K562 (cell line): Measurements from ENCODE around the gene CCDC28A. TPM values are rescaled to one million over a fixed set of nuclear protein-coding genes. Genes with fewer than 3 reads are reported as not detected.

ENCODE experiments used
- ATAC-seq: fragments of 200-7000 bp; cut with Tn5 transposase; 3 replicates; pipeline ENCODE4 v1.9.1; 2020; ENCODE audit warnings: moderate library complexity
- BruUV-seq: library from RNA; stranded (reverse); fragments of 400-500 nt; replicated peaks from 2 replicates; lab custom pipeline; 2021; lab: Mats Ljungman, UMichigan
- CTCF ChIA-PET: fragments of 300-600 bp; formaldehyde crosslinking; extraction: SDS; loops from one replicate; lab custom pipeline; 2021; ENCODE audit warnings: low intra/inter-chr PET ratio; lab: Yijun Ruan, JAX
- POLR2A ChIA-PET: fragments of 300-600, 350-650 bp; sonication (Branson Sonifier 250); formaldehyde crosslinking; extraction: SDS; loops from one replicate; lab custom pipeline; 2021; ENCODE audit warnings: antibody characterized with exemption, inconsistent platforms; lab: Yijun Ruan, JAX
- DNase-seq, 4 experiments: peaks; one replicate each; pipeline versions ENCODE4 v3.0.0 to v3.0.0-alpha.2; 2011 to 2018; ENCODE audit warnings: low spot score in 3 of 4, mixed read lengths in 3 of 4; ENCODE audit errors: extremely low read depth in 1 of 4
- FAIRE-seq: peaks from 2 replicates; lab custom pipeline; 2011; peaks lifted over from hg19 to GRCh38; lab: Jason Lieb, UNC
- H2AFZ ChIP-seq: 2 replicates; pipeline ENCODE4 v1.6.0; 2011; ENCODE audit warnings: low read depth, low read length, control low read depth, inconsistent platforms
- H3K27ac ChIP-seq: fragments of 200-600 bp; 3 replicates; pipeline ENCODE4 v1.8.0; 2011; ENCODE audit warnings: low read depth, mild to moderate bottlenecking, control low read depth, inconsistent platforms, low read length, moderate library complexity, mixed read lengths; ENCODE audit errors: extremely low read depth
- H3K27me3 ChIP-seq, 2 experiments: fragments of 300-600 bp in 1 of 2; 2 replicates in 1 of 2; 3 replicates in 1 of 2; pipeline versions ENCODE4 v1.6.0 to v1.8.0; 2011; ENCODE audit warnings: inconsistent platforms in 2 of 2, low read length in 2 of 2, mild to moderate bottlenecking in 1 of 2, mixed read lengths in 1 of 2, moderate library complexity in 1 of 2; ENCODE audit not compliant: control insufficient read depth in 2 of 2, insufficient read depth in 2 of 2
- H3K36me3 ChIP-seq: fragments of 300-600 bp; 3 replicates; pipeline ENCODE4 v1.8.0; 2011; ENCODE audit warnings: mild to moderate bottlenecking, low read length, inconsistent platforms; ENCODE audit not compliant: control insufficient read depth, insufficient read depth
- H3K4me1 ChIP-seq, 2 experiments: fragments of 200-600 bp in 1 of 2; replicated peaks in 1 of 2; 2 replicates in 1 of 2; 3 replicates in 1 of 2; pipeline versions ENCODE4 v1.5.1 to v1.8.0; 2011; ENCODE audit warnings: inconsistent platforms in 2 of 2, low read length in 2 of 2, mild to moderate bottlenecking in 1 of 2, mixed read lengths in 1 of 2, moderate library complexity in 1 of 2; ENCODE audit not compliant: control insufficient read depth in 2 of 2, insufficient read depth in 2 of 2
- H3K4me2 ChIP-seq: 2 replicates; pipeline ENCODE4 v1.6.1; 2011; ENCODE audit warnings: low read length, control low read depth, inconsistent platforms, mixed read lengths; ENCODE audit not compliant: insufficient read depth
- H3K4me3 ChIP-seq: fragments of 200-600 bp; sonication (generic), shearing (Covaris generic); 2 replicates; pipeline ENCODE4 v1.5.1; 2016; ENCODE audit warnings: control low read depth, inconsistent platforms
- H3K79me2 ChIP-seq: fragments of 200-600 bp; 3 replicates; pipeline ENCODE4 v1.8.0; 2011; ENCODE audit warnings: low read length, inconsistent platforms; ENCODE audit not compliant: control insufficient read depth, insufficient read depth
- H3K9ac ChIP-seq, 2 experiments: 2 replicates each; pipeline versions ENCODE4 v1.6.0 to v1.6.1; 2011; ENCODE audit warnings: low read depth in 2 of 2, low read length in 2 of 2, control low read depth in 1 of 2, inconsistent platforms in 1 of 2, mild to moderate bottlenecking in 1 of 2, mixed read lengths in 1 of 2; ENCODE audit not compliant: insufficient read depth in 1 of 2
- H3K9me1 ChIP-seq: one replicate; pipeline ENCODE4 v1.6.0; 2011; ENCODE audit warnings: inconsistent platforms, mild to moderate bottlenecking, low read length, moderate library complexity; ENCODE audit not compliant: control insufficient read depth, insufficient read depth
- H3K9me3 ChIP-seq: replicated peaks from 2 replicates; pipeline ENCODE4 v1.5.1; 2011; ENCODE audit warnings: low read depth, low read length, inconsistent platforms; ENCODE audit not compliant: control insufficient read depth, insufficient read depth
- H4K20me1 ChIP-seq: replicated peaks from 2 replicates; pipeline ENCODE4 v1.6.1; 2011; ENCODE audit warnings: low read length, inconsistent platforms, mixed read lengths; ENCODE audit not compliant: control insufficient read depth, insufficient read depth
- HDGF ChIP-seq: fragments of 450-650 bp; IDR thresholded peaks from 2 replicates; pipeline ENCODE4 v1.6.1; 2016
- JUN ChIP-seq, 2 experiments: sonication (generic) in 1 of 2; formaldehyde crosslinking in 1 of 2; IDR thresholded peaks; 2 replicates each; pipeline versions ENCODE4 v1.6.1 to v1.8.0; 2012 to 2022; ENCODE audit warnings: borderline replicate concordance in 2 of 2, mild to moderate bottlenecking in 2 of 2, improper control_type of control experiment in 1 of 2, low read depth in 1 of 2, low read length in 1 of 2, missing genetic modification reagents in 1 of 2
- NR0B1 ChIP-seq: fragments of 450-650 bp; IDR thresholded peaks from one replicate; pipeline ENCODE4 v1.6.1; 2018; ENCODE audit warnings: mild to moderate bottlenecking, moderate library complexity; ENCODE audit not compliant: partially characterized antibody
- PHB ChIP-seq: fragments of 250-450 bp; sonication (Bioruptor Pico); IDR thresholded peaks from 2 replicates; pipeline ENCODE4 v1.5.0; 2021
- SMAD3 ChIP-seq: fragments of 450-650 bp; formaldehyde crosslinking; conservative IDR thresholded peaks from 2 replicates; pipeline ENCODE4 v1.4.0; 2020; ENCODE audit warnings: mild to moderate bottlenecking
- XRCC5 ChIP-seq: fragments of 200-400 bp; formaldehyde crosslinking; IDR thresholded peaks from 2 replicates; pipeline ENCODE4 v1.6.1; 2017; ENCODE audit warnings: low read depth, mild to moderate bottlenecking, low read length
- ZBTB1 ChIP-seq: sonication (generic); formaldehyde crosslinking; IDR thresholded peaks from 2 replicates; pipeline ENCODE4 v1.8.1; 2023; ENCODE audit warnings: missing genetic modification reagents, low read depth, mild to moderate bottlenecking, borderline replicate concordance
- ZBTB43 ChIP-seq: sonication (generic); formaldehyde crosslinking; IDR thresholded peaks from 2 replicates; pipeline ENCODE4 v1.8.0; 2023; ENCODE audit warnings: mild to moderate bottlenecking, missing genetic modification reagents
- ZNF232 ChIP-seq: sonication (generic); formaldehyde crosslinking; IDR thresholded peaks from 2 replicates; pipeline ENCODE4 v1.8.0; 2022; ENCODE audit warnings: mild to moderate bottlenecking, missing genetic modification reagents
- ZNF384 ChIP-seq: IDR thresholded peaks from 2 replicates; pipeline ENCODE4 v1.6.1; 2012; ENCODE audit warnings: low read depth, low read length, improper control_type of control experiment
- ZNF764 ChIP-seq: fragments of 250-450 bp; sonication (Bioruptor Pico); IDR thresholded peaks from 2 replicates; pipeline ENCODE4 v1.4.0; 2020; ENCODE audit warnings: low read depth, mild to moderate bottlenecking, moderate library complexity
- WGBS: fragments of 100-300 bp; shearing (Covaris generic); methylation state at CpG from one replicate; pipeline ENCODE4 v1.1.6; 2016; ENCODE audit warnings: low coverage, mixed read lengths; ENCODE audit not compliant: insufficient coverage; ENCODE audit errors: missing lambda C conversion rate; 5-methylcytosine and 5-hydroxymethylcytosine counted together
- in situ Hi-C: fragments of 300-500 bp; cut with MboI; formaldehyde crosslinking; loops from 4 replicates; pipeline ENCODE4 v1.15.0; 2018; ENCODE audit warnings: inconsistent platforms, mixed read lengths
- intact Hi-C: fragments of 100-400 bp; cut with micrococcal nuclease; formaldehyde crosslinking; loops from 2 replicates; pipeline ENCODE4 v1.14.2; 2022
- polyA plus RNA-seq, 8 experiments: library from polyadenylated mRNA; depleted of rRNA in 4 of 8; stranded (reverse) in 5 of 8; unstranded in 3 of 8; fragments of >200 nt; fragmentation: Nextera tagmentation in 2 of 8; fragmentation: Illumina TruSeq in 1 of 8; extraction: Ambion mirVana in 2 of 8; extraction: Trizol in 1 of 8; gene quantifications; 2 replicates each; pipeline versions ENCODE4 v1.2.1 to v1.2.3, GENCODE V29; 2011 to 2014; ENCODE audit warnings: inconsistent platforms in 1 of 8, missing spikeins in 1 of 8
- total RNA-seq, 7 experiments: library from RNA; depleted of rRNA in 6 of 7; stranded (reverse); fragments of >200 nt in 6 of 7; fragmentation: Illumina TruSeq in 2 of 7; extraction: Trizol in 2 of 7; gene quantifications; 2 replicates each; pipeline versions ENCODE4 v1.2.1 to v1.2.3, GENCODE V29; 2011 to 2021; ENCODE audit warnings: low replicate concordance in 1 of 7

Gene CCDC28A
- total and polyA plus RNA-seq, 9 of the 15 experiments (the other 6 are each of a cell fraction or from before 2014, with no cell fraction given), result 12.6 to 35.5 (median 19.1) TPM

- in situ Hi-C loops (no loop called here), intact Hi-C loops (no loop called here)
- Histone ChIP-seq H3K36me3 (no peaks in the 10 kb centered on the region), H3K4me2 (no peak overlapping the region), H3K4me1 (peaks cover 0 to 7% of the 10 kb centered on the region in 2 experiments; a peak in 2 of 5 replicates), H3K9ac (no peak overlapping the region), H4K20me1 (no peaks in the 10 kb centered on the region), H3K9me3 (no peaks in the 10 kb centered on the region), H3K4me3 (no peak overlapping the region), H3K79me2 (no peaks in the 10 kb centered on the region), H3K27me3 (peaks cover 34 to 41% of the 10 kb centered on the region in 2 experiments), H3K27ac (no peak overlapping the region), H2AFZ (no peak overlapping the region), H3K9me1 (no peaks in the 10 kb centered on the region)
- BruUV-seq, result no TSS peak
- DNase-seq (no peak), ATAC-seq (no peak), FAIRE-seq (no peak)
- 0% methylated on average over 4 of the region's 4 CpGs for WGBS
- ChIA-PET POLR2A (interaction anchor here (0.7 kb wide), 1 partner anchor 10 kb away, joined by 3 read pairs; no protein-coding TSS in a partner anchor), CTCF (no interaction called here)
- TF ChIP-seq ZBTB1 (CRISPR knock-in tag) (no peak), ZNF232 (CRISPR knock-in tag) (no peak), ZNF384 (no peak), NR0B1 (no peak), HDGF (no peak), ZNF764 (CRISPR knock-in tag) (no peak), ZBTB43 (CRISPR knock-in tag) (no peak), PHB (CRISPR knock-in tag) (no peak), XRCC5 (no peak), JUN (IDR thresholded peaks at IDR 0.05; ENCODE audit: borderline replicate concordance, low read depth, low read length) (no peak), JUN (CRISPR knock-in tag; IDR thresholded peaks at IDR 0.05; ENCODE audit: borderline replicate concordance) (no peak), SMAD3 (CRISPR knock-in tag) (no peak)
Observed at GRCh38 chr6:138797806-138798446, 24.4 kb downstream of the CCDC28A start.
